Activated CD8-positive, alpha-beta T cell treated with anti-CD3 and anti-CD28 coated beads for 36 hours (primary cell): ENCODE data around the gene KRTAP10-3. TPM values are rescaled to one million over a fixed set of nuclear protein-coding genes. Genes with fewer than 3 reads are reported as not detected.

ENCODE experiments used
- ATAC-seq: fragments of 200-7000 bp; cut with Tn5 transposase; one replicate; pipeline ENCODE4 v1.10.0; 2021; ENCODE audit warnings: mild to moderate bottlenecking, moderate library complexity
- CTCF ChIA-PET: fragments of 350-600 bp; sonication (Branson Sonifier 250); formaldehyde crosslinking; loops from one replicate; lab custom pipeline; 2021; ENCODE audit warnings: antibody characterized with exemption; lab: Charles Lee
- POLR2A ChIA-PET: fragments of 350-600 bp; sonication (Branson Sonifier 250); formaldehyde crosslinking; loops from one replicate; lab custom pipeline; 2021; ENCODE audit warnings: antibody characterized with exemption; lab: Charles Lee
- DNase-seq: peaks from one replicate; pipeline ENCODE4 v3.0.0-alpha.2; 2020
- H3K27ac Mint-ChIP-seq: one replicate; pipeline ENCODE4 v1.8.0; 2021; ENCODE audit warnings: mild to moderate bottlenecking, mixed read lengths
- H3K27me3 Mint-ChIP-seq: one replicate; pipeline ENCODE4 v1.8.0; 2021; ENCODE audit warnings: mixed read lengths
- H3K36me3 Mint-ChIP-seq: one replicate; pipeline ENCODE4 v1.8.0; 2021; ENCODE audit warnings: low read depth, mixed read lengths
- H3K4me1 Mint-ChIP-seq: one replicate; pipeline ENCODE4 v1.8.0; 2021; ENCODE audit warnings: low read depth, mixed read lengths
- H3K4me3 Mint-ChIP-seq: one replicate; pipeline ENCODE4 v1.8.0; 2021; ENCODE audit warnings: mild to moderate bottlenecking, moderate library complexity, mixed read lengths
- H3K9me3 Mint-ChIP-seq: one replicate; pipeline ENCODE4 v1.8.0; 2021; ENCODE audit warnings: mixed read lengths
- CTCF ChIP-seq: fragments of 200-600 bp; IDR thresholded peaks from one replicate; pipeline ENCODE4 v1.8.0; 2022; ENCODE audit warnings: antibody characterized with exemption, mild to moderate bottlenecking
- intact Hi-C: fragments of 100-400 bp; cut with micrococcal nuclease; formaldehyde crosslinking; loops from one replicate; pipeline ENCODE4 v1.10.0; 2022
- total RNA-seq, 2 experiments: library from RNA; stranded (reverse); gene quantifications; one replicate each; pipeline ENCODE4 v1.2.3, GENCODE V29; 2021

The KRTAP10-3 gene
- total RNA-seq, 2 experiments from 2014 or later = not detected

DNA sequence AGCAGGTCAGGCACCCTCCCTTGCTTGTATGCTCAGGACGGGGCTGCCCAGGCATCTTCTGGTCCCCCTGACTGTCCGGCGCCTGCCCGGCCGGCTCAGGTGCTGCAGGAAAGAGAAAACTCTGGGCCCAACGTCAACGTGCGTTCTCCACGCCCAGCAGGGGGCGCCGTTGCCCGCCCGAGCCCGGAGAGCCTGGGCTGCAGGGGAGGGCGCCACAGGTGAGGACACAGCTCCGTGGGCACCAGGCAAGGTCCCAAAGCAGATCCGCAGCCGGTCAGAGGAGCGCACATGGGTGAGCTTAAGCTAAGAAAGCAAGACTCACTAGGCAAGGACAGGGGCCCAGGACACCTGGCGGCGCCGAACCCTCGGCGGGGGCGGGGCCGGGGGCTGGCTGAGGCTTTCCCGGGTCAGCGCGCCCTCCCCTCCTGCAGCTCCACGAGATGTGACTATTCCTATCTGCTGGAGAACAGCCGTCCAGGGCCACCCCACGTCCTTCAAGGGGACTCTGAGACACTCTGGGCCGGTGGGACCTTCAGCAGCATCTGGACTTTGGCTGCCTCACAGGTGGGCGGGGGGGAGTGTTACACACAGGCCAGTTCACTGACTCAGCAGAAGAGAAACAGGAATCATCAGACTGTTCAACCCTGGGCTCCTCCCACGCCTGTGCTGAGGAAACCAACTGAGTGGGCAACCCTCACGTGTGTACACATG is 47.9 kb downstream of the KRTAP10-3 start:
- no peaks in the 10 kb centered on the region for H3K27me3 Mint-ChIP-seq
- ChIA-PET CTCF (interaction anchor here (0.6 to 2.6 kb wide), 45 partner anchors 9 to 417 kb away, joined by 3 to 31 read pairs (median 4); partner anchors contain the start of genes KRTAP12-3 and UBE2G2), POLR2A (interaction anchor here (0.8 kb wide), 1 partner anchor 47 kb away, joined by 3 read pairs; no protein-coding TSS in a partner anchor)
- peak; percentile 78 for DNase-seq
- no peak overlapping the region for H3K27ac Mint-ChIP-seq
- H3K4me1 Mint-ChIP-seq = peaks cover 4% of the 10 kb centered on the region
- no peaks in the 10 kb centered on the region for H3K9me3 Mint-ChIP-seq
- peak overlapping the region; percentile 27 for H3K4me3 Mint-ChIP-seq
- peak; percentile 93 for TF ChIP-seq CTCF
- intact Hi-C loops = loop anchor here (5.0 to 10.0 kb wide), 2 partner anchors 234 to 282 kb away; no protein-coding TSS in a partner anchor
- ATAC-seq = peak; percentile 90
- H3K36me3 Mint-ChIP-seq = no peaks in the 10 kb centered on the region

- intact Hi-C loops = loop anchor here (5.0 to 10.0 kb wide), 2 partner anchors 235 to 282 kb away; no protein-coding TSS in a partner anchor
- DNase-seq = no peak
These were observed 48.5 kb downstream of the KRTAP10-3 start for GRCh38 chr21:44510109-44510507.

DNA sequence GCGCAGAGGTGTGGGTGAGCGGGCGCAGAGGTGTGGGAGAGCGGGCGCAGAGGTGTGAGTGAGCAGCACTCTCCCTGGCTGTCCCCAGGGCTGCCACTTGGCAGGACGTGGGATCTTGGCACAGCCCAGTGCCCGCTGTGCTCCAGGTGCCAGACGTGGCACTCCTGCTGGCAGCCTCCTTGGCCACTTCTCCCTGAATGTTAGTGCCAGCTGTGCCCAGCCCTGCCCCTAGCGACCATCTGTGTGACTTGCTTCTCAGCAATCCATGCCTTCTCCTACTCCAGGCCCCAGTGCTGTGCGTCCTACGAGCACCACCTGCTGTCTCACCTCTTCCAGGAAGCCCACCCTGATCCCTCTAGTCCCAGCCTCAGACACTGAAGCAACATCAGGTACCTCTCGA is 49.1 kb downstream of the KRTAP10-3 start:
- no peak for TF ChIP-seq CTCF
- POLR2A ChIA-PET = interaction anchor here (0.6 to 0.8 kb wide), 2 partner anchors 33 to 46 kb away, joined by 3 read pairs; no protein-coding TSS in a partner anchor

More at GRCh38 chr21:44510109-44510507, 48.5 kb downstream of the KRTAP10-3 start:
- ChIA-PET POLR2A (interaction anchor here (0.6 to 0.8 kb wide), 2 partner anchors 33 to 47 kb away, joined by 3 read pairs; no protein-coding TSS in a partner anchor), CTCF (interaction anchor here (0.7 to 2.6 kb wide), 32 partner anchors 9 to 417 kb away, joined by 3 to 31 read pairs (median 4); partner anchors contain the start of gene UBE2G2)
- Mint-ChIP-seq H3K27me3 (no peaks in the 10 kb centered on the region), H3K9me3 (no peaks in the 10 kb centered on the region), H3K4me3 (no peak overlapping the region), H3K36me3 (no peaks in the 10 kb centered on the region), H3K4me1 (peaks cover 4% of the 10 kb centered on the region), H3K27ac (no peak overlapping the region)
- ATAC-seq = no peak
- TF ChIP-seq CTCF = no peak

DNA sequence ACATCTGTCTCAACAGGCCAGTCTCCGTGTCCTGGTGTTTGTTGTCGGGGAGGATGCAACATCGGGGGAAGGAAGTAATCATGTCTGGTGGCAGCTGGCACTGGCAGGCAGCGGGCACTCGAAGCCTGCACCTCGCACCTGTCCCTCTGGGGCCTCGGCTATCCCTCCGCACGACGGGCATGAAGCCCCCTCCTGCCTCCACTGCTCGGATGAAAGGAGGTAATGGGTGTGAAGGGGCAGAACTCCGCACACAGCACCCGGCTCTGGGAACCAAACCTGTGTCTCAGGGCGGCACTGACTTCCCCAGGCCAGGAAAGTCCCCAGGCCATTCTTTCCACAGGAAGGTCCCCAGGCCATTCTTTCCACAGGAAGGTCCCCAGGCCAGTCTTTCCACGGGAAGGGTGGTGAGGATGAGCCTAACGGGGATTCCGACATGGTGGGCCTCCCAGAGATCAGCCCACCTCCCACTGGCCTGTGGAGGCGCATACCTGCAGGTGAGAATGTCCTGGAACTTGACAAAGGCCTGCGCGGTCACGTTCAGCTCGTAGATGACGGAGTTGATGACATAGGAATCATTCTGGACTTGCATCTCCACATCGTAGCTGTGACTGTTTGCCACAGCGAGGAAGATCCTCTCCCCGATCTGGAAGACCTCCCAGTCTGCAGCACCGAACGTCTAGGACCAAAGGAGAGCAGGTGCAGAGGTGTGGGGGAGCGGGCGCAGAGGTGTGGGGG is 49.7 kb downstream of the KRTAP10-3 start:
- no peak for TF ChIP-seq CTCF
- ChIA-PET POLR2A (no interaction called here), CTCF (interaction anchor here (1.5 to 2.2 kb wide), 2 partner anchors 29 to 284 kb away, joined by 3 to 28 read pairs; no protein-coding TSS in a partner anchor)
- intact Hi-C loops = no loop called here
- H3K4me1 Mint-ChIP-seq = peaks cover 7% of the 10 kb centered on the region
- H3K27ac Mint-ChIP-seq = no peak overlapping the region
- no peak for DNase-seq
- no peaks in the 10 kb centered on the region for H3K27me3 Mint-ChIP-seq
- no peaks in the 10 kb centered on the region for H3K9me3 Mint-ChIP-seq
- no peak for ATAC-seq
- no peaks in the 10 kb centered on the region for H3K36me3 Mint-ChIP-seq
- no peak overlapping the region for H3K4me3 Mint-ChIP-seq

More for the DNA sequence above, 49.1 kb downstream of the KRTAP10-3 start:
- H3K27ac Mint-ChIP-seq = no peak overlapping the region
- no peaks in the 10 kb centered on the region for H3K36me3 Mint-ChIP-seq
- DNase-seq (no peak), ATAC-seq (no peak)
- no peaks in the 10 kb centered on the region for H3K27me3 Mint-ChIP-seq
- H3K4me3 Mint-ChIP-seq = no peak overlapping the region
- no peaks in the 10 kb centered on the region for H3K9me3 Mint-ChIP-seq
- intact Hi-C loops = no loop called here
- peaks cover 4% of the 10 kb centered on the region for H3K4me1 Mint-ChIP-seq
- CTCF ChIA-PET = interaction anchor here (0.7 to 2.6 kb wide), 24 partner anchors 8 to 418 kb away, joined by 3 to 31 read pairs (median 4); partner anchors contain the start of gene UBE2G2
